Astrocyte (in vitro differentiated cells and primary cell): ENCODE data around the gene ROR2. TPM values are rescaled to one million over a fixed set of nuclear protein-coding genes. Genes with fewer than 3 reads are reported as not detected.

Experiments used
- DNase-seq: peaks from one replicate; pipeline ENCODE4 v3.0.0-alpha.2; 2010; ENCODE audit warnings: low read depth
- FAIRE-seq: peaks from 2 replicates; lab custom pipeline; 2011; peaks lifted over from hg19 to GRCh38; lab: Jason Lieb, UNC
- H2AFZ ChIP-seq: 2 replicates; pipeline ENCODE4 v1.6.0; 2012; ENCODE audit warnings: low read depth, low read length, inconsistent platforms
- H3K27ac ChIP-seq: 2 replicates; pipeline ENCODE4 v1.5.1; 2011; ENCODE audit warnings: low read depth, low read length, inconsistent platforms
- H3K27me3 ChIP-seq: 2 replicates; pipeline ENCODE4 v1.6.0; 2011; ENCODE audit warnings: low read length, inconsistent platforms; ENCODE audit not compliant: insufficient read depth
- H3K36me3 ChIP-seq: 2 replicates; pipeline ENCODE4 v1.5.1; 2011; ENCODE audit warnings: low read length, inconsistent platforms; ENCODE audit not compliant: insufficient read depth
- H3K4me1 ChIP-seq: 2 replicates; pipeline ENCODE4 v1.5.1; 2011; ENCODE audit warnings: low read length, inconsistent platforms; ENCODE audit not compliant: insufficient read depth
- H3K4me2 ChIP-seq: 2 replicates; pipeline ENCODE4 v1.6.0; 2012; ENCODE audit warnings: low read length, inconsistent platforms
- H3K4me3 ChIP-seq: 2 replicates; pipeline ENCODE4 v1.5.1; 2011; ENCODE audit warnings: low read depth, mild to moderate bottlenecking, low read length, inconsistent platforms; ENCODE audit not compliant: insufficient read depth
- H3K79me2 ChIP-seq: 2 replicates; pipeline ENCODE4 v1.6.0; 2012; ENCODE audit warnings: mild to moderate bottlenecking, low read length, inconsistent platforms; ENCODE audit not compliant: insufficient read depth
- H3K9ac ChIP-seq: 2 replicates; pipeline ENCODE4 v1.6.0; 2012; ENCODE audit warnings: mild to moderate bottlenecking, low read length, inconsistent platforms
- H3K9me3 ChIP-seq: 2 replicates; pipeline ENCODE4 v1.5.1; 2012; ENCODE audit warnings: low read depth, mild to moderate bottlenecking, low read length, inconsistent platforms; ENCODE audit not compliant: insufficient read depth
- H4K20me1 ChIP-seq: 2 replicates; pipeline ENCODE4 v1.6.0; 2012; ENCODE audit warnings: low read length, inconsistent platforms; ENCODE audit not compliant: insufficient read depth
- H3K27ac Mint-ChIP-seq: one replicate; pipeline ENCODE4 v1.8.0; 2021; ENCODE audit warnings: mild to moderate bottlenecking, mixed read lengths; ENCODE audit not compliant: unreplicated experiment
- H3K27me3 Mint-ChIP-seq: one replicate; pipeline ENCODE4 v1.8.0; 2021; ENCODE audit warnings: low read depth, mixed read lengths; ENCODE audit not compliant: unreplicated experiment
- H3K36me3 Mint-ChIP-seq: one replicate; pipeline ENCODE4 v1.8.0; 2021; ENCODE audit warnings: low read depth, mixed read lengths; ENCODE audit not compliant: unreplicated experiment
- H3K4me1 Mint-ChIP-seq: one replicate; pipeline ENCODE4 v1.8.0; 2021; ENCODE audit warnings: low read depth, mixed read lengths; ENCODE audit not compliant: unreplicated experiment
- H3K4me3 Mint-ChIP-seq: one replicate; pipeline ENCODE4 v1.8.0; 2021; ENCODE audit warnings: mild to moderate bottlenecking, moderate library complexity, mixed read lengths; ENCODE audit not compliant: unreplicated experiment
- H3K9me3 Mint-ChIP-seq: one replicate; pipeline ENCODE4 v1.8.0; 2021; ENCODE audit warnings: mild to moderate bottlenecking, mixed read lengths; ENCODE audit not compliant: unreplicated experiment
- CTCF ChIP-seq: IDR thresholded peaks from 2 replicates; pipeline ENCODE4 v1.5.1; 2011; ENCODE audit warnings: low read depth, mild to moderate bottlenecking, inconsistent platforms, low read length, moderate library complexity; ENCODE audit not compliant: insufficient read depth
- EZH2 ChIP-seq: IDR thresholded peaks from 2 replicates; pipeline ENCODE4 v1.6.1; 2012; ENCODE audit warnings: mild to moderate bottlenecking, low read length, inconsistent platforms; ENCODE audit not compliant: insufficient read depth
- total RNA-seq: library from RNA; stranded (reverse); gene quantifications from 2 replicates; pipeline ENCODE4 v1.2.1, GENCODE V29; 2021

Gene ROR2
- total RNA-seq, 1 donor from 2014 or later = 4.9 TPM

GRCh38 chr9:91571036-91571435 is 379.0 kb downstream of the ROR2 start:
- Mint-ChIP-seq H3K9me3 (peaks cover 7% of the 10 kb centered on the region), H3K4me3 (no peak overlapping the region), H3K36me3 (peaks cover 3% of the 10 kb centered on the region), H3K27ac (no peak overlapping the region), H3K27me3 (no peaks in the 10 kb centered on the region), H3K4me1 (peaks cover 6% of the 10 kb centered on the region)
- TF ChIP-seq EZH2 = no peak
- TF ChIP-seq CTCF = no peak
- no peak overlapping the region for H3K9ac ChIP-seq
- no peaks in the 10 kb centered on the region for H3K27me3 ChIP-seq
- H3K4me3 ChIP-seq = no peak overlapping the region
- no peaks in the 10 kb centered on the region for H3K79me2 ChIP-seq
- no peak overlapping the region for H3K27ac ChIP-seq
- no peak for FAIRE-seq
- H2AFZ ChIP-seq = no peak overlapping the region
- no peaks in the 10 kb centered on the region for H3K4me1 ChIP-seq
- no peak overlapping the region for H3K4me2 ChIP-seq
- DNase-seq = peak; percentile 33
- H3K36me3 ChIP-seq = no peaks in the 10 kb centered on the region
- H4K20me1 ChIP-seq = no peaks in the 10 kb centered on the region
- H3K9me3 ChIP-seq = peaks cover 5% of the 10 kb centered on the region

GRCh38 chr9:91567642-91568274 is 382.3 kb downstream of the ROR2 start:
- H3K36me3 ChIP-seq = no peaks in the 10 kb centered on the region
- H3K4me2 ChIP-seq = no peak overlapping the region
- no peak overlapping the region for H2AFZ ChIP-seq
- Mint-ChIP-seq H3K27ac (no peak overlapping the region), H3K36me3 (peaks cover 3% of the 10 kb centered on the region), H3K4me1 (peaks cover 2% of the 10 kb centered on the region), H3K27me3 (no peaks in the 10 kb centered on the region), H3K4me3 (no peak overlapping the region), H3K9me3 (peaks cover 4% of the 10 kb centered on the region)
- no peaks in the 10 kb centered on the region for H3K4me1 ChIP-seq
- no peaks in the 10 kb centered on the region for H3K27me3 ChIP-seq
- H3K27ac ChIP-seq = no peak overlapping the region
- H4K20me1 ChIP-seq = no peaks in the 10 kb centered on the region
- no peak overlapping the region for H3K9ac ChIP-seq
- DNase-seq (no peak), FAIRE-seq (no peak)
- TF ChIP-seq EZH2 (no peak), CTCF (no peak)
- no peaks in the 10 kb centered on the region for H3K79me2 ChIP-seq
- H3K4me3 ChIP-seq = no peak overlapping the region
- peaks cover 5% of the 10 kb centered on the region for H3K9me3 ChIP-seq

GRCh38 chr9:91564081-91564670 is 385.9 kb downstream of the ROR2 start:
- Histone ChIP-seq H3K4me1 (no peaks in the 10 kb centered on the region), H3K36me3 (no peaks in the 10 kb centered on the region), H4K20me1 (no peaks in the 10 kb centered on the region), H2AFZ (no peak overlapping the region), H3K27ac (no peak overlapping the region), H3K4me2 (no peak overlapping the region), H3K4me3 (no peak overlapping the region), H3K79me2 (no peaks in the 10 kb centered on the region), H3K27me3 (no peaks in the 10 kb centered on the region), H3K9ac (no peak overlapping the region), H3K9me3 (no peaks in the 10 kb centered on the region)
- H3K9me3 Mint-ChIP-seq = no peaks in the 10 kb centered on the region
- H3K4me3 Mint-ChIP-seq = no peak overlapping the region
- no peaks in the 10 kb centered on the region for H3K27me3 Mint-ChIP-seq
- H3K36me3 Mint-ChIP-seq = no peaks in the 10 kb centered on the region
- no peak for FAIRE-seq
- no peak for DNase-seq
- no peak overlapping the region for H3K27ac Mint-ChIP-seq
- H3K4me1 Mint-ChIP-seq = peaks cover 15% of the 10 kb centered on the region
- TF ChIP-seq EZH2 (no peak), CTCF (no peak)
